ENCODE measurements around the gene ZNF20.
A peak's percentile ranks its signal among the peaks of the same experiment; 100 is the strongest.

- TF ChIP-seq ATF2 (IDR thresholded peaks at IDR 0.05; ENCODE audit: low read length) (no peak), ATF7 (IDR thresholded peaks at IDR 0.05; ENCODE audit: low read depth) (0 out of 2 replicates have a peak, but pooled peaks have one; percentile 42), NBN (IDR thresholded peaks at IDR 0.05) (peak; percentile 51; the same call in 1 of the 2 replicates), ZNF24 (IDR thresholded peaks at IDR 0.05) (no peak), POLR2A (IDR thresholded peaks at IDR 0.05; ENCODE audit: low read depth, low read length) (peak; percentile 64)
Measured at GRCh38 chr19:12156223-12157058, 16.3 kb upstream of the ZNF20 start, which contains the start of gene ZNF625.

All from GM12878 (cell line).